Skeletal muscle tissue (tissue), 4 donors: ENCODE results near the gene NFE2. TPM values are rescaled to one million over a fixed set of nuclear protein-coding genes. Genes with fewer than 3 reads are reported as not detected.

ENCODE experiments used
- H3K27ac ChIP-seq: one replicate; pipeline ENCODE4 v1.7.0; 2013; ENCODE audit warnings: mild to moderate bottlenecking, low read depth, low read length, inconsistent platforms
- H3K27me3 ChIP-seq, 3 donors: one replicate each; pipeline ENCODE4 v1.7.0; 2013; ENCODE audit warnings: low read length in 3 of 3; ENCODE audit not compliant: control insufficient read depth in 3 of 3, insufficient read depth in 3 of 3
- H3K36me3 ChIP-seq, 3 donors: one replicate each; pipeline ENCODE4 v1.7.0; 2013; ENCODE audit warnings: low read length in 3 of 3; ENCODE audit not compliant: control insufficient read depth in 3 of 3, insufficient read depth in 3 of 3
- H3K4me1 ChIP-seq, 3 donors: one replicate each; pipeline ENCODE4 v1.7.0; 2013; ENCODE audit warnings: low read length in 3 of 3, mild to moderate bottlenecking in 3 of 3; ENCODE audit not compliant: control insufficient read depth in 3 of 3, insufficient read depth in 3 of 3
- H3K4me3 ChIP-seq, 3 donors: one replicate each; pipeline ENCODE4 v1.7.0; 2013; ENCODE audit warnings: low read length in 3 of 3
- H3K9ac ChIP-seq, 3 donors: one replicate each; pipeline ENCODE4 v1.7.0; 2013; ENCODE audit warnings: low read length in 3 of 3, mild to moderate bottlenecking in 3 of 3, moderate library complexity in 2 of 3, low read depth in 1 of 3
- H3K9me3 ChIP-seq, 3 donors: one replicate each; pipeline ENCODE4 v1.7.0; 2013; ENCODE audit warnings: low read length in 3 of 3; ENCODE audit not compliant: control insufficient read depth in 3 of 3
- total RNA-seq: library from RNA; depleted of rRNA; stranded (reverse); fragments of >200 nt; gene quantifications from one replicate; pipeline ENCODE4 v1.2.3, GENCODE V29; 2014
- donor health status: Osteomylitis.

NFE2 gene
- total RNA-seq, 1 donor from 2014 or later: 5.2 TPM

- H3K27ac ChIP-seq: no peak overlapping the region
Measured at GRCh38 chr12:54294953-54295566, 5.8 kb downstream of the NFE2 start.

DNA sequence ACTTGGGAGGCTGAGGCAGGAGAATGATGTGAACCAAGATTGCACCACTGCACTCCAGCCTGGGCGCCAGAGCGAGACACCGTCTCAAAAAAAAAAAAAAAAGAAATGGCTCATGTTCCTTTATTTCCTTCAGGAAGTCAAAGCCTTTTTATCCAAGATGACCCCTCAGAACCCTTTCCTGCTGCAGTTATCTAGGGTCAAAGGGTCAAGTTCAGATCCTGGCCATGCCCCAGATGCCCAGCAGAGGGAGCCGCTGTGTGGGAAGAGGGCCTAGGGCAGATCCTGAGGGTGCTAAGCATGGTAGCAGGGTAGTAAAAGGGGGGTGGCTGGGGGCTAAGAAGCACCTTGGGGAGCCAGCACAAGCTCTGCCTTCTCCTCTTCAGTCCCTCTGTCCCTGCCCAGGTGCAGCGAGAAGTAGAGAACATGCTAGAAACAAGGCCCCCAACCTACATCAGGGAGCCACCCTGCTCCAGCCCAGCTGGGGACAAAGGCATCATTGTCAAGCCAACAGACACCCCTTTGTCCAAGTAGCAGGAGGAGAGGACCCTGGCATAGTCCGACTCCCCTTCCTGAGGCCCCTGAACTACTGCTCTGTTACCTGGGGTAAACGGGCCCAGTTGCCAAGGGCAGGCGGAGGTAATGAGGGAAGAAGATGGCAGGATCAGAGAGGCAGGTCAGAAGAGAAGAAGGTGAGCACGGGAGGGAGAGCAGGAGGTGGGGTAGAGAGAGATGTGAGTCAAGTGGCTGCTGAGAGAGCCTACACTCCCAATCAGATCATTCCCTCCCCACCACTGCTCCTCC, 6.5 kb downstream of the NFE2 start:
- Histone ChIP-seq H3K9ac (no peak overlapping the region), H3K4me1 (peaks cover 0 to 6% (median 2%) of the 10 kb centered on the region in 3 donors), H3K36me3 (no peaks in the 10 kb centered on the region), H3K9me3 (no peaks in the 10 kb centered on the region), H3K4me3 (no peak overlapping the region), H3K27me3 (no peaks in the 10 kb centered on the region), H3K27ac (no peak overlapping the region)

More at GRCh38 chr12:54294953-54295566, 5.8 kb downstream of the NFE2 start:
- no peak overlapping the region for H3K9ac ChIP-seq
- peaks cover 0 to 11% (median 3%) of the 10 kb centered on the region in 3 donors for H3K4me1 ChIP-seq
- H3K27me3 ChIP-seq: no peaks in the 10 kb centered on the region
- H3K36me3 ChIP-seq: no peaks in the 10 kb centered on the region
- no peaks in the 10 kb centered on the region for H3K9me3 ChIP-seq
- no peak overlapping the region for H3K4me3 ChIP-seq

GRCh38 chr12:54292931-54293241, 7.9 kb downstream of the NFE2 start:
- Histone ChIP-seq H3K27me3 (no peaks in the 10 kb centered on the region), H3K9me3 (no peaks in the 10 kb centered on the region), H3K4me1 (peaks cover 6 to 13% (median 8%) of the 10 kb centered on the region in 3 donors), H3K36me3 (peaks cover 0 to 2% (median 0%) of the 10 kb centered on the region in 3 donors), H3K9ac (no peak overlapping the region), H3K27ac (no peak overlapping the region), H3K4me3 (no peak overlapping the region)

DNA sequence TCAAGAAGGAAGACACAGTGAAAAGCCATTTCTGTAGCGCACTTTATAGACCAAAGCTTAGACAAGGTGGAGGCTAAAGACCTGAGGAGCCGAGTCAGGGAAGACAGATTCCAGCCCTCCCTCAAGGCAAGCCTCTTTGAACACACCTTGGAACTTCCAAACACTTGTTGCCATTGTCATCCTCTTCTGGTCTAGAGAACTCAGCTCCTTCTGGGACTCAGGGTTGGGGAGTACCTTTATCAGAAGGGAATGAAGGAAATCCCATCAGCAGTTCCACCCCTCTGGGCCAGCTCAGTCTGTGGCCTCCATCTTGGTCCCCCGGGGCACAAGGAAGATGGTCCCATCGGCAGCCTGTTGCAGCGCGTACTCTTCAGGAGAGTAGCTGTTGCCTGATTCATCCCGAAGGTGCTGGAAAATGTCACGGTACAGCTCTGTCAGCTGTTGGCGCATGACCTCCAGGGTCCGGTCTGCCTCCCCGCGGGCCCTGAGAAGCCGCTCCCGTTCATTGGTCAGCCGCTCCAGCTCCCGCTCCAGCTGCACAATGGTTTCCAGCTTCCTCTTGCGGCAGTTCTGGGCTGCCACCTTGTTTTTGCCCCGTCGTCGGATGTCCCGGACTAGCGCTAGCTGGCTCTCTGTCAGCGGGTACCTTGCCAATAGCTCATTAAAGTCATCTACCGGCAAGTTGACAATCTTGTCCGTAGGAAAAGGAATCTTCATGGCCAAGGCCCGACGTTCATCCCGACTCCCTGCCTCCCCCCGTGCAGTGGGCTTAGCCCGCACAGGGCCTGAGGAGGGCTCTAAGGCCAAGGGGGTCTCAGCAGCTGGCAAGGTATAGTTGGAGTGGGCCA, 8.5 kb downstream of the NFE2 start:
- Histone ChIP-seq H3K27me3 (no peaks in the 10 kb centered on the region), H3K9me3 (no peaks in the 10 kb centered on the region), H3K4me1 (peaks cover 12 to 19% (median 14%) of the 10 kb centered on the region in 3 donors), H3K27ac (no peak overlapping the region), H3K36me3 (peaks cover 4 to 6% (median 6%) of the 10 kb centered on the region in 3 donors), H3K9ac (no peak overlapping the region), H3K4me3 (no peak overlapping the region)

DNA sequence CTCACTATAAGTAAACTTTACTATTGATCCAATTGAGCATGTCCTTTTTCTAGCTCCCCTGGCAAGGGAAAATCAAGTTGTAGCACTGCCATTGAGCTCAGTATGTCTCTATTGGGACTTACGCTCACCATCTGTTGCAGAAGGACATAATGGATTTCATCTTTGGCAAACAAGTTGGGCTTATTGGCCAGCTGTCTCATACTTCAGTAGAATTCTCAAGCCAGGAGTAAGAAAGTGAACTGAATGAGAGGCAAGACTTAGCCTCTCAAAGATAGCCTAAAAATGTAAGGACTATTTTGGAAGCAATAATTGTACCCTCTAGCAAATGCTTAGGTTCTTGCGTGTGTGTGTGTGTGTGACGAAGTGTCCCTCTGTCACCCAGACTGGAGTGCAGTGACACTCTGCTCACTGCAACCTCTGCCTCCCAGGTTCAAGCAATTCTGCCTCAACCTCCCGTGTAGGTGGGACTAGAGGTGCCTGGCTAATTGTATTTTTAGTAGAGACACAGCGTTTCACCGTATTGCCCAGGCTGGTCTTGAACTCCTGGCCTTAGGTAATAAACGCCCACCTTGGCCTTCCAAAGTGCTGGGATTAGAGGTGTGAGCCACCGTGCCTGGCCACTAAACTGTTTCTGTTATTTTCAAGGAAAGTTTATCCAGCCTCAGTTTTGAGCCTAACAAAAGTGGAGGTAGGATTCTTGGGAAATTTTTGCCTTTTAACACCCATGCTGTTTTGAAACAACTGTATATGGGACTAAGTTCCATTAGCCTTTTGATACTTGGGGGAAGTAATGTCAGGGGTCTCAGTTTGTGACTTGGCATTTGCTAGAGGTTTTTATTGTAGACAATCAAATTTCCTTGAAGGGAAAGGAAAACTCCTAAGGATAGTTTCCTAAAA, 13.3 kb downstream of the NFE2 start:
- Histone ChIP-seq H3K27ac (peak overlapping the region; percentile 15), H3K4me1 (peaks cover 54 to 62% (median 56%) of the 10 kb centered on the region in 3 donors), H3K9me3 (no peaks in the 10 kb centered on the region), H3K9ac (peak overlapping the region in 1 of 3 donors; percentile 38), H3K4me3 (peak overlapping the region in 2 of 3 donors; percentile 12 to 36), H3K36me3 (peaks cover 29 to 47% (median 45%) of the 10 kb centered on the region in 3 donors), H3K27me3 (no peaks in the 10 kb centered on the region)

- Histone ChIP-seq H3K27me3 (no peaks in the 10 kb centered on the region), H3K9ac (no peak overlapping the region), H3K36me3 (peaks cover 36 to 58% (median 52%) of the 10 kb centered on the region in 3 donors), H3K9me3 (no peaks in the 10 kb centered on the region), H3K27ac (peak overlapping the region; percentile 6), H3K4me1 (peaks cover 65 to 74% (median 66%) of the 10 kb centered on the region in 3 donors), H3K4me3 (peak overlapping the region in 1 of 3 donors; percentile 23)
Measured at GRCh38 chr12:54286042-54287030, 14.5 kb downstream of the NFE2 start.

DNA sequence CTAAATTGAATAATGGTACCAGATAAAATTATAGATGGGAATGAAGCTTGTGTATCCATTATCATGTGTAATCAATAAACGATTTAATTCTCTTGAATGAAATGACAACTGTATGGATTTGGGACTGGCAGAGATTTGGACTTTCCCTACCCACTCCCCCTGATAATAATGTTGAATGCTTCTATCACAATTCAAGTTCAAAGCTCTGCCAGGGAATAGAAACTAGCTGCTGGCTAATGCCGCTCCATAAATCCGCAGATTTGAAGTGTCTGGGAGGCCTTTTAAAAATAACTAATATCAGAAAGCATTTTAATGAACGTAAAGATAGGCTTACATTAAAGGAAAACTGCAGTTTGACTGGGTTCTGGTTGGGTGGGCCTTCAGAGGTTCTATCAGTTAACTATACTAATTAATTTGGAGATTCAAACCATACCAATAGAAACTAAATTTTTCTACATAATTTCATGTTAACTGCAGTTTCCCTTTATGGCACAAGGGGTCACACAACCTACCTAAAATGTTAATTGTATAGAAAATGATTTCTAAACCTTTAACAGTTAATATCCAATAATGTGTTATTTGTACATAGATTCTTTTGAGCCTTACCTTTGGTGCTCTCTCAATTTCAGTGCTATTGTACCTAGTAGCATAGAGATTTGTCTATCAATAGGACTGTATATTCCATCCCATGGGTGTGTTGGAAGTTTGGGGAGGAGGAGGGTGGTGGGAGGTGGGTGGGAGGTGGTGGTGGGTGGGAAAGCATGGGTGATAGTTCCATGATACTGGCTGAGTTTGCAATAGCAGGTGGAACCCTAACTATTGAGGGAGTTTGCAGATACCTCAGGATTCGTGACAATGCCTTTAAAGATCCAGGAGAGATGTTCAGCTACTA, 15.4 kb downstream of the NFE2 start:
- H3K36me3 ChIP-seq: peaks cover 36 to 60% (median 52%) of the 10 kb centered on the region in 3 donors
- peak overlapping the region in 1 of 3 donors; percentile 36 for H3K9ac ChIP-seq
- no peaks in the 10 kb centered on the region for H3K27me3 ChIP-seq
- no peak overlapping the region for H3K27ac ChIP-seq
- H3K4me3 ChIP-seq: peak overlapping the region in 1 of 3 donors; percentile 23
- peaks cover 65 to 78% (median 67%) of the 10 kb centered on the region in 3 donors for H3K4me1 ChIP-seq
- no peaks in the 10 kb centered on the region for H3K9me3 ChIP-seq
